Skeletal muscle satellite cell (primary cell): ENCODE data around the gene C17orf114.

ENCODE experiments used
- H3K27me3 ChIP-seq: 2 replicates; pipeline ENCODE4 v1.7.0; 2013; ENCODE audit warnings: low read length; ENCODE audit not compliant: control insufficient read depth, insufficient read depth
- H3K36me3 ChIP-seq: 2 replicates; pipeline ENCODE4 v1.7.0; 2013; ENCODE audit warnings: mild to moderate bottlenecking, control low read depth, low read length; ENCODE audit not compliant: insufficient read depth
- H3K4me1 ChIP-seq: 2 replicates; pipeline ENCODE4 v1.7.0; 2013; ENCODE audit warnings: low read length; ENCODE audit not compliant: control insufficient read depth, insufficient read depth
- H3K4me2 ChIP-seq: 2 replicates; pipeline ENCODE4 v1.7.0; 2013; ENCODE audit warnings: mild to moderate bottlenecking, low read length
- H3K4me3 ChIP-seq: 2 replicates; pipeline ENCODE4 v1.7.0; 2013; ENCODE audit warnings: low read length
- H3K9ac ChIP-seq: 2 replicates; pipeline ENCODE4 v1.7.0; 2013; ENCODE audit warnings: mild to moderate bottlenecking, low read depth, low read length, moderate library complexity
- H3K9me3 ChIP-seq: replicated peaks from 2 replicates; pipeline ENCODE4 v1.7.0; 2013; ENCODE audit warnings: mild to moderate bottlenecking, control low read depth, low read length

C17orf114 gene

DNA sequence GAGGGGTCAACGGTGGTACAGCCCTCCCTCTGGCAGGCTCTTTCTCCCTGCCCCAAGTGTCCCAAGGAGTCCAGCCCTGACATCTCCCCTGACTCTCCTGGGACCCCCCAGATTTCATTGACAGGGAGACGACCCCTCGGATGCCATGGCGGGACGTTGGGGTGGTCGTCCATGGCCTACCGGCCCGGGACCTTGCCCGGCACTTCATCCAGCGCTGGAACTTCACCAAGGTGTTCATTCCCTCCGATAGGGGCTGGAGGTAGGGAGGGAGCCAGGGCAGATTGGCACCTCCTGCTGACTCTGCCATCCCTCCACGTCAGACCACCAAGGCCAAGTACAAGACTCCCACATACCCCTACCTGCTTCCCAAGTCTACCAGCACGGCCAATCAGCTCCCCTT lies 14.7 kb upstream of the C17orf114 start:
- Histone ChIP-seq H3K4me2 (no peak overlapping the region), H3K9me3 (no peaks in the 10 kb centered on the region), H3K9ac (no peak overlapping the region), H3K4me3 (no peak overlapping the region), H3K4me1 (no peaks in the 10 kb centered on the region), H3K36me3 (peaks cover 23% of the 10 kb centered on the region), H3K27me3 (no peaks in the 10 kb centered on the region)

DNA sequence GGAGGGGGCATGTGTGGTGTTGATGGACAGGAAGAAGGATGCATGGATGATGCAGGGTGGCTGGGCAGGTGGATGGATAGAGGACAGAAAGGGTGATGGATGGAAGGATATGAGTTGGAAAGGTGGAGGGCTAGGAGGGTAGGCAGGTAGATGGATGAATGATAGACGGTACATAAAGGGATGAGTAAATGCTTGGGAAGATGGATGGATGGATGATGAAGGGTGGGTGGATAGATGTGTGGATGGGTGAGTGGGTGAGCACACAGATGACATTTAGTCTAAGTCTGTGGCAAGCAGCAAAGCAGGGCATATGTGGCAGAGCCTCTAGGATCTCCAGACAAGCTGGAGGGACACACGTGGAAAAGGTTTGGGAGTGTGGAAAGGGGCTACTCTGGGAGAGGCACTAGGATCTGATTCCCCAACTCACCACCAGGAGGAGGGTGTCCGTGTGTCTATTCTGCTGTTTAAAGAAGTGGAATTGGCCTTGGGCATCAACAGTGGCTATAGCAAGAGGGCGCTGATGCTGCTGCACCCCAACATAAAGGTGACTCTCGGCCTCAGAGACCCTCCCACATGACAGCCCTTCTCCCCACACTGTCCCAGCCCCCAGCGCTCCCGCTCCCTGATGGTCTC lies 13.0 kb upstream of the C17orf114 start:
- Histone ChIP-seq H3K9me3 (no peaks in the 10 kb centered on the region), H3K9ac (no peak overlapping the region), H3K4me3 (no peak overlapping the region), H3K4me1 (no peaks in the 10 kb centered on the region), H3K36me3 (peaks cover 18% of the 10 kb centered on the region), H3K27me3 (no peaks in the 10 kb centered on the region), H3K4me2 (no peak overlapping the region)

DNA sequence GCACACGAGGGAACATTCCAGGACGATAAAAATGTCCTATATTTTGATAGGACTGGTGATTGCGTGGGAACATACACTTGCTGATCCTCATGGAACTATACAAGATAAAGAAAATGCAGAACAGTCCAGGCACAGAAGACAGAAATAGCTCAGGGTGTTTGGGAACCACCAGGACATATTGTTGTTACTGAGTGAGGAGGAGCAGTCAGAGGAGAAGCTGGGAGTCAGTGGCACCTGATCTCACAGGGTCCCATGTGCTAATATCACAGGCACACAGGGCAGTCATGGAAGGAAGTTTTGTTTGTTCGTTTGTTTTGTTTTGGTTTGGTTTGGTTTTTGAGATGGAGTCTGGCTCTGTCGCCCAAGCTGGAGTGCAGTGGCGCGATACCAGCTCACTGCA lies 10.6 kb upstream of the C17orf114 start:
- Histone ChIP-seq H3K9me3 (no peaks in the 10 kb centered on the region), H3K36me3 (peaks cover 26% of the 10 kb centered on the region), H3K4me1 (peaks cover 7% of the 10 kb centered on the region), H3K4me3 (no peak overlapping the region), H3K27me3 (no peaks in the 10 kb centered on the region), H3K9ac (no peak overlapping the region), H3K4me2 (no peak overlapping the region)

DNA sequence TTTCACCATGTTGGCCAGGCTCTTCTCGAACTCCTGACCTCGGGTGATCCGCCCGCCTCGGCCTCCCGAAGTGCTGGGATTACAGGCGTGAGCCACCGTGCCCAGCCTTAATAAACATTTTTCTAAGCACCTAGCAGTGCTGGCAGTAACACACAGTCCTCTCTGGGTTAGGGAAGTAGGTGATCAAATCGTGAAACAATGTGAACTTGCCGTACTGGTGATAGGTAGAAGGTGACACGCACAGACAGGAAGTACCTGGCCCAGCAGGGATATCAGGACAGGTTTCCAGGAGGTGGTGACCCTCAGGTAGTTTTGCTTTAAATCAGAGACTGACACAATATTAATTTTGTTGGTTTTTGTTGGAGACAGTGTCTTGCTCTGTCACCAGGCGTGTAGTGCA lies 9.3 kb upstream of the C17orf114 start:
- Histone ChIP-seq H3K4me1 (peaks cover 10% of the 10 kb centered on the region), H3K9ac (no peak overlapping the region), H3K4me2 (no peak overlapping the region), H3K36me3 (peaks cover 18% of the 10 kb centered on the region), H3K4me3 (no peak overlapping the region), H3K27me3 (no peaks in the 10 kb centered on the region), H3K9me3 (no peaks in the 10 kb centered on the region)

DNA sequence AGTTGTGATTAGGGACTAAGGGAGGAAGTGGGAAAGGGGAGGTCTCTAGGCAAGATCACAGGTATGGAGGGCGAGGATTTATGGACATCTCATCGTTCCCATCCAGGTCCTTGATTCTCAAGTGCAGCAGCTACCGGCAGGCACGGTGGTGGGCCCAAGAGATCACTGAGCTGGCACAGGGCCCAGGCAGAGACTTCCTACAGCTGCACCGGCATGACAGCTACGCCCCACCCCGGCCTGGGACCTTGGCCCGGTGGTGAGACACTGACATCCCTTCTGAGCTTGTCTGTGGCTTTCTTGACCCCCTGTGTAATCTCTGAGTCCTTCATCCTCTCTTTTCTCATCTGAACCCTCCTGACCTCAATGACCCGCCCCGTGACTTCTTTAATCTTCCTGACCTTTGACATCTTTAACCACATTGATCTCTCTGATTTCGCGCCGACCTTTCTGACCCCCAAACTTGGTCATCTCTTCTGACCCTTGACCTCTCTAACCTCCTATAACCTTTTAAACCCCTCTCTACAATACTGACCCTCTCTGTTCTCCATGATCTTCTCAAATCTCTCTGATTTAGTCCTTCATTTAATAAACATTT lies 8.7 kb upstream of the C17orf114 start:
- Histone ChIP-seq H3K4me1 (peaks cover 14% of the 10 kb centered on the region), H3K36me3 (peaks cover 17% of the 10 kb centered on the region), H3K9me3 (no peaks in the 10 kb centered on the region), H3K9ac (no peak overlapping the region), H3K27me3 (no peaks in the 10 kb centered on the region), H3K4me3 (no peak overlapping the region), H3K4me2 (no peak overlapping the region)

DNA sequence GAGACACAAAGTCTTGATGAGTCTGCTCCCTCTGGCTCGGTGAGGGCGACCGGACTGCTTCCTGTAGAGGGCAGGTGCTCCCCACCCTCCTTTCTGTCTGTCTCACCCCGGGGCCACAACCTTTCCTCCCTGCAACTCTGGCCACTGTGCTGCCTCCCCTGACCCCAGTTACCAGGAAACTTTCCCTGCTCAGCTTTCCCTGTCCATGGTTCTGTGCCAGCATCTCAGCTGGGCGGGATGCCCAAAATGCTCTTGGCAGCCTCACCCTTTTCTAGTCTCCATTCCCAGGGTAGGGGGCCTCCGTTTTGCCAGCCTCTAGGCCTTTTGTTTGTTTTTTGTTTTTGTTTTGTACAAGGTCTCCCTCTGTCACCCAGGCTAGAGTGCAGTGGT lies 6.2 kb upstream of the C17orf114 start:
- H3K36me3 ChIP-seq: peaks cover 7% of the 10 kb centered on the region
- H3K27me3 ChIP-seq: no peaks in the 10 kb centered on the region
- no peak overlapping the region for H3K9ac ChIP-seq
- H3K4me2 ChIP-seq: peak overlapping the region; percentile 92
- H3K9me3 ChIP-seq: no peaks in the 10 kb centered on the region
- peak overlapping the region; percentile 80 for H3K4me3 ChIP-seq
- peaks cover 14% of the 10 kb centered on the region for H3K4me1 ChIP-seq

DNA sequence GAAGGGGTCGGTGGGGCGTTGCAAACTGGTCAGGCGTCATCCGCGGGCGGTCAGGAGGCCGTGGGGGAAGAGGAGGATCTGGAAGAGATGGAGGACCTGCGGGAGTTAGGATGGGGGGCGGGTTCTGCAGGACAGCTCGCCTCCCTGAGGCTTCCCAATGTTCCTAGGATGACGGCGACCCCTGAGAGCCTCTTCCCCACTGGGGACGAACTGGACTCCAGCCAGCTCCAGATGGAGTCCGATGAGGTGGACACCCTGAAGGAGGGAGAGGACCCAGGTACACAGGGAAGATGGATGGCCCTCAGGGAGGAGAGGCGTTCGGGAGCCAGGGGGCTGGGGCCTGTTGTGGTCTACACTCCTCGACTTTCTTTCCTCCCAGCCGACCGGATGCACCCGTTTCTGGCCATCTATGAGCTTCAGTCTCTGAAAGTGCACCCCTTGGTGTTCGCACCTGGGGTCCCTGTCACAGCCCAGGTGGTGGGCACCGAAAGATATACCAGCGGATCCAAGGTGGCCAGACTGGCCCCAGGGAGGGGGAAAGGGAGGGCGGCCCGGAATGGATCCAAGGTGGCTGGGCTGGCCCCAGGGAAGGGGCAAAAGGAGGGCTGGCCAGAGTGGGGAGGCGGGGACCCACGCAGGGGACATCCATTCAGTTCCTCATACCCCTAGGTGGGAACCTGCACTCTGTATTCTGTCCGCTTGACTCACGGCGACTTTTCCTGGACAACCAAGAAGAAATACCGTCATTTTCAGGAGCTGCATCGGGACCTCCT lies 5.7 kb upstream of the C17orf114 start:
- no peaks in the 10 kb centered on the region for H3K27me3 ChIP-seq
- peak overlapping the region; percentile 80 for H3K4me3 ChIP-seq
- H3K9me3 ChIP-seq: no peaks in the 10 kb centered on the region
- H3K36me3 ChIP-seq: peaks cover 7% of the 10 kb centered on the region
- H3K9ac ChIP-seq: peak overlapping the region; percentile 54
- peaks cover 14% of the 10 kb centered on the region for H3K4me1 ChIP-seq
- peak overlapping the region; percentile 92 for H3K4me2 ChIP-seq

DNA sequence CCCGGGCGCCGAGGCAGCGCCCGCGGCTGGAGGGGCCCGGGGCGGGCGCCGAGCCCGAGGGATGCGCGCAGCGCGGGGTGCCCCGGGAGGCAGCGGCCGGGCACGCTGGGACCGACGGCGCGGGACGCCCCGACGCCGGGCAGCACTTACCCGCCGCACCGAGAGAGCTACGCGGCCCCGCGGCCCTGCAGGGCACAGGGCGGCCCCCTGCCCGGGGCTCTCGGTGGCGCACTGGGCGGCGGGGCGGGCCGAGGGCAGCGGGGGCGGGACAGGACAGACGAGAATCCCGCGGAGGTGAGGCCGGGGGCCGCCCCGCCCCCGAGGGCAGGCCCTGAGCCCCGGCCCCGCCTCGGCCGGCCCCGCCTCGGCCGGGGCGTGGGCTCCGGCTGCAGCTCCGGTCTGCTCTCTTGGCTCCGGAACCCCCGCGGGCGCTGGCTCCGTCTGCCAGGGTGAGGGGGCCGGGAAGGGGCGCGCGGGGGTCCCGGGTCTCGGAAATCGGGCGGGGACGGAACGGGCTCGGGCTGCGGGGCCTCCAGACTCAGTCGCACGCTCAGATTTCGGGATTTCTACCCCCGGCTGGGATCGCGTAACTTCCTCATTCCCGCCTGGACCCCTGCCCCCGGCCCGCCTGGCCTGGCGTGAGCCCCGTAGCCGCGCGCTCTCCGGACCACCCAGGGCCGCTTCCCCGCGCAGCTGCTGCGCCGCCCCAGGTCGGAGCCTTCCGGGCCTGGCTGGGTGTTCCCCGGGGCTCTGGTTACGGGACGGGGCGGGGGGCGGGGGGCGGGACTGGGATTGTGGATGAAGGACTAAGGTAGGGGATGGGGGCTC lies 4.9 kb upstream of the C17orf114 start, which contains the start of gene PLD2:
TSS of gene PLD2 (plus strand) at position 376 of the 828 bp plus-strand sequence. CDS start 621 bp downstream, outside the sequence.
- H3K4me1 ChIP-seq: peaks cover 14% of the 10 kb centered on the region
- peaks cover 7% of the 10 kb centered on the region for H3K36me3 ChIP-seq
- peak within 1 kb of the TSS; percentile 92 for H3K4me2 ChIP-seq
- no peaks in the 10 kb centered on the region for H3K27me3 ChIP-seq
- H3K4me3 ChIP-seq: peak within 1 kb of the TSS; percentile 80
- H3K9ac ChIP-seq: peak within 1 kb of the TSS; percentile 80
- H3K9me3 ChIP-seq: no peaks in the 10 kb centered on the region

DNA sequence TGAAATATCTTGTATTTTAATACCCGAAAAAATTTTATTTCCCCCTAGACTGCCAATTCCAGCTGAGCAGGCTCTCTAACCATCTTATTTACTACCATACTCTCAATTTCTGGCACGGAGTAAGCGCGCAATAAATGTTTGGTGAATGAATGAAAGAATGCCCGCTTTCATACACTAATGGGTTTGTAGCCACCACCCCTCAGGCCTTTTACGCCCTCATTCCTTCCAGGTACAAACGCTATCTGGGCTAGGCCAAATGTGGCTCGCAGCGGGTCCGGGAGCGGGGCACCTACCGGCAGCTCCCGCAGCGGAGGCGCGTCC lies 4.3 kb upstream of the C17orf114 start:
- H3K4me1 ChIP-seq: peaks cover 14% of the 10 kb centered on the region
- peak overlapping the region; percentile 80 for H3K9ac ChIP-seq
- peak overlapping the region; percentile 80 for H3K4me3 ChIP-seq
- H3K27me3 ChIP-seq: no peaks in the 10 kb centered on the region
- peak overlapping the region; percentile 77 for H3K4me2 ChIP-seq
- peaks cover 7% of the 10 kb centered on the region for H3K36me3 ChIP-seq
- no peaks in the 10 kb centered on the region for H3K9me3 ChIP-seq

DNA sequence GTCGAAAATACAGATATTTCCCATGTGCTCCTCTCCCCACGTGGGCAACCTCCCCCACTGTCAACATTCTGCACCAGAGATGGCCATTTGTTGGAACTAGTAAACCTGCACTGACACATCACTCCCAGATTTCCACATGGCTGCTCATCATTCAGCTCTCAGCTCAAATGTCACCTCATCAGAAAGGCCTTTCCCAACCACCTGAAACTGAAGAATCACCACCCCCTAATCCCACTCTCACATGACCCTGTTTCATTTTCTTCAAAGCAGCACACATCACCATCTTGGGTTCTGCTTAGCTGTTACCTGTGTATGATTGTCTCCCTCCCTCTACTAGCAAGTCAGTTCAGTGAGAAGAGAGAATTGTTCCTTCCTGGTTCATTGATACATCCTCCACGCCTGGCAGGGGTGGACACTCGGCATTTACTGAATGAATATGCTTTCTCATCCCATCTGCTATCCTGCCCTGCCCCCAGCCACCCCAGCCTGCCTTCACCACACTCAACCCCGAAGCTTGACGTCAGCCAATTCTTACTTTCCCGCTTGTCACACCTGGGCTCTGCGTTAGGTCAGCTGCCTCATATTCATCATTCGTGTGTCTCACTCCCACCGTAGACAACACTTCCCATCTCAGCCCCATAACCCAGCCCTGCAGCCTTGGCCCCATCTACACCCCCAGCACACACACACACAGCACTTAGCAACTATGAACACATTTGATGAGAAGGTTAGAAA lies 1.5 kb downstream of the C17orf114 start:
- H3K9me3 ChIP-seq: no peaks in the 10 kb centered on the region
- no peak overlapping the region for H3K4me3 ChIP-seq
- peaks cover 5% of the 10 kb centered on the region for H3K4me1 ChIP-seq
- H3K9ac ChIP-seq: no peak overlapping the region
- peaks cover 15% of the 10 kb centered on the region for H3K36me3 ChIP-seq
- no peaks in the 10 kb centered on the region for H3K27me3 ChIP-seq
- H3K4me2 ChIP-seq: no peak overlapping the region

DNA sequence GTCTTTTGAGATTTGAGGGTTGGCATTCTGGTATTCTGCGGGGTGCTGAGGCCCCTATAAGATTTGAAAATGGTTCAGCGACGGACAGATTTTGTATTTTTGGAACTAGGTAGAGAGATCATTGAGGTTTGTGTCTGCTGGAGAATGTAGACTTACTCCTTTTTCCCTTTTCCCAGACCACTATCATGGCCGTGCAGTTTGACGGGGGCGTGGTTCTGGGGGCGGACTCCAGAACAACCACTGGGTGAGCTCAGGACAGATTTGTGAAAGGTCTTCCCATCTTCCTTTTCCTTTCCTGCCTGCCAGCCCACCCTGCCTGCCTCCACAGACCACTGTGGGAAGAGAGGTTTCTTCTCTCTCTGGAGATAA lies 5.6 kb downstream of the C17orf114 start:
- Histone ChIP-seq H3K9me3 (no peaks in the 10 kb centered on the region), H3K9ac (peak overlapping the region; percentile 96), H3K4me1 (peaks cover 5% of the 10 kb centered on the region), H3K4me3 (peak overlapping the region; percentile 96), H3K27me3 (peaks cover 3% of the 10 kb centered on the region), H3K4me2 (peak overlapping the region; percentile 80), H3K36me3 (peaks cover 15% of the 10 kb centered on the region)
